IMR-90 (cell line): ENCODE measurements around the gene TTC3.

Experiments used
- BHLHE40 ChIP-seq: fragments of 150-350 bp; IDR thresholded peaks from 2 replicates; pipeline ENCODE4 v1.6.1; 2016; ENCODE audit warnings: mild to moderate bottlenecking, low read depth, low read length
- CEBPB ChIP-seq: IDR thresholded peaks from 2 replicates; pipeline ENCODE4 v1.6.1; 2012; ENCODE audit warnings: low read depth, low read length, improper control_type of control experiment
- CHD1 ChIP-seq: IDR thresholded peaks from 2 replicates; pipeline ENCODE4 v1.6.1; 2012; ENCODE audit warnings: low read depth, low read length, improper control_type of control experiment
- CTCF ChIP-seq: conservative IDR thresholded peaks from 2 replicates; pipeline ENCODE4 v1.5.1; 2012; ENCODE audit warnings: mild to moderate bottlenecking, low read depth, low read length, improper control_type of control experiment
- ELK1 ChIP-seq: fragments of 150-350 bp; IDR thresholded peaks from 2 replicates; pipeline ENCODE4 v1.6.1; 2016; ENCODE audit warnings: low read depth, mild to moderate bottlenecking, low read length, moderate library complexity, borderline replicate concordance
- MAFK ChIP-seq: IDR thresholded peaks from 2 replicates; pipeline ENCODE4 v1.6.1; 2012; ENCODE audit warnings: low read depth, low read length, improper control_type of control experiment
- MAZ ChIP-seq: IDR thresholded peaks from 2 replicates; pipeline ENCODE4 v1.6.1; 2012; ENCODE audit warnings: low read depth, mild to moderate bottlenecking, low read length, improper control_type of control experiment, moderate library complexity, borderline replicate concordance
- MXI1 ChIP-seq: IDR thresholded peaks from 2 replicates; pipeline ENCODE4 v1.6.1; 2012; ENCODE audit warnings: low read depth, mild to moderate bottlenecking, low read length, moderate library complexity, borderline replicate concordance
- POLR2A ChIP-seq: IDR thresholded peaks from 2 replicates; pipeline ENCODE4 v1.6.1; 2012; ENCODE audit warnings: mild to moderate bottlenecking, low read depth, low read length
- RAD21 ChIP-seq: IDR thresholded peaks from 2 replicates; pipeline ENCODE4 v1.6.1; 2012; ENCODE audit warnings: low read length, improper control_type of control experiment
- RCOR1 ChIP-seq: IDR thresholded peaks from 2 replicates; pipeline ENCODE4 v1.6.1; 2012; ENCODE audit warnings: mild to moderate bottlenecking, low read length, improper control_type of control experiment; ENCODE audit not compliant: insufficient replicate concordance
- RFX5 ChIP-seq: IDR thresholded peaks from 2 replicates; pipeline ENCODE4 v1.8.0; 2012; ENCODE audit warnings: low read depth, mild to moderate bottlenecking, low read length, moderate library complexity
- SMC3 ChIP-seq: fragments of 150-350 bp; IDR thresholded peaks from 2 replicates; pipeline ENCODE4 v1.6.1; 2016; ENCODE audit warnings: low read depth, mild to moderate bottlenecking, antibody characterized with exemption, low read length, moderate library complexity
- USF2 ChIP-seq: fragments of 150-350 bp; IDR thresholded peaks from 2 replicates; pipeline ENCODE4 v1.6.1; 2017; ENCODE audit warnings: mild to moderate bottlenecking, antibody characterized with exemption, low read length, low read depth

- no peak for TF ChIP-seq POLR2A
- TF ChIP-seq CEBPB, result no peak
- TF ChIP-seq CTCF, result no peak
- TF ChIP-seq MAFK, result no peak
- TF ChIP-seq RFX5, result no peak
- TF ChIP-seq MAZ, result no peak
- TF ChIP-seq SMC3, result no peak
- TF ChIP-seq CHD1, result no peak
- TF ChIP-seq ELK1, result no peak
- no peak for TF ChIP-seq MXI1
- no peak for TF ChIP-seq RAD21
- TF ChIP-seq RCOR1, result no peak
- no peak for TF ChIP-seq BHLHE40
- no peak for TF ChIP-seq USF2
These were observed 176.3 kb downstream of the TTC3 start for GRCh38 chr21:37249112-37249904.
